Activated B cell treated with CpG ODN at 0.5 μM for 24 hours (primary cell): ENCODE data around the gene IFI27L1. TPM values are rescaled to one million over a fixed set of nuclear protein-coding genes. Genes with fewer than 3 reads are reported as not detected.

Experiments used
- ATAC-seq: fragments of 200-7000 bp; cut with Tn5 transposase; one replicate; pipeline ENCODE4 v1.10.0; 2021; ENCODE audit warnings: low read depth, mild to moderate bottlenecking, moderate library complexity
- CTCF ChIA-PET: fragments of 350-600 bp; sonication (Branson Sonifier 250); formaldehyde crosslinking; loops from one replicate; lab custom pipeline; 2021; ENCODE audit warnings: antibody characterized with exemption; lab: Charles Lee
- POLR2A ChIA-PET: fragments of 350-600 bp; sonication (Branson Sonifier 250); formaldehyde crosslinking; loops from one replicate; lab custom pipeline; 2021; ENCODE audit warnings: antibody characterized with exemption; lab: Charles Lee
- DNase-seq: peaks from one replicate; pipeline ENCODE4 v3.0.0; 2022
- H3K27ac Mint-ChIP-seq: one replicate; pipeline ENCODE4 v1.8.0; 2020; ENCODE audit warnings: mixed read lengths
- H3K27me3 Mint-ChIP-seq: one replicate; pipeline ENCODE4 v1.8.0; 2021; ENCODE audit warnings: mixed read lengths
- H3K36me3 Mint-ChIP-seq: one replicate; pipeline ENCODE4 v1.8.0; 2021; ENCODE audit warnings: low read depth, mixed read lengths
- H3K4me1 Mint-ChIP-seq: one replicate; pipeline ENCODE4 v1.8.0; 2021; ENCODE audit warnings: mixed read lengths
- H3K4me3 Mint-ChIP-seq: one replicate; pipeline ENCODE4 v1.8.0; 2020; ENCODE audit warnings: mild to moderate bottlenecking, mixed read lengths
- H3K9me3 Mint-ChIP-seq: one replicate; pipeline ENCODE4 v1.8.0; 2020; ENCODE audit warnings: mixed read lengths
- CTCF ChIP-seq: fragments of 200-600 bp; IDR thresholded peaks from one replicate; pipeline ENCODE4 v1.8.0; 2022; ENCODE audit warnings: antibody characterized with exemption, mild to moderate bottlenecking
- intact Hi-C: fragments of 100-400 bp; cut with micrococcal nuclease; formaldehyde crosslinking; loops from one replicate; pipeline ENCODE4 v1.15.1; 2024
- total RNA-seq: library from RNA; stranded (reverse); gene quantifications from 2 replicates; pipeline ENCODE4 v1.2.3, GENCODE V29; 2022

The IFI27L1 gene
- total RNA-seq, 1 donor from 2014 or later: 9.2 TPM

GRCh38 chr14:94056579-94057308, 24.4 kb upstream of the IFI27L1 start:
- no peak for ATAC-seq
- peak overlapping the region; percentile 18 for H3K27ac Mint-ChIP-seq
- POLR2A ChIA-PET: interaction anchor here (0.6 kb wide), 1 partner anchor 17 kb away, joined by 4 read pairs; no protein-coding TSS in a partner anchor
- H3K36me3 Mint-ChIP-seq: peaks cover 95% of the 10 kb centered on the region
- intact Hi-C loops: no loop called here
- H3K27me3 Mint-ChIP-seq: no peaks in the 10 kb centered on the region
- H3K9me3 Mint-ChIP-seq: no peaks in the 10 kb centered on the region
- no peak for DNase-seq
- no peak for TF ChIP-seq CTCF
- CTCF ChIA-PET: interaction anchor here (1.6 to 2.4 kb wide), 2 partner anchors 21 to 80 kb away, joined by 3 to 9 read pairs; no protein-coding TSS in a partner anchor
- peaks cover 19% of the 10 kb centered on the region for H3K4me1 Mint-ChIP-seq
- H3K4me3 Mint-ChIP-seq: no peak overlapping the region

DNA sequence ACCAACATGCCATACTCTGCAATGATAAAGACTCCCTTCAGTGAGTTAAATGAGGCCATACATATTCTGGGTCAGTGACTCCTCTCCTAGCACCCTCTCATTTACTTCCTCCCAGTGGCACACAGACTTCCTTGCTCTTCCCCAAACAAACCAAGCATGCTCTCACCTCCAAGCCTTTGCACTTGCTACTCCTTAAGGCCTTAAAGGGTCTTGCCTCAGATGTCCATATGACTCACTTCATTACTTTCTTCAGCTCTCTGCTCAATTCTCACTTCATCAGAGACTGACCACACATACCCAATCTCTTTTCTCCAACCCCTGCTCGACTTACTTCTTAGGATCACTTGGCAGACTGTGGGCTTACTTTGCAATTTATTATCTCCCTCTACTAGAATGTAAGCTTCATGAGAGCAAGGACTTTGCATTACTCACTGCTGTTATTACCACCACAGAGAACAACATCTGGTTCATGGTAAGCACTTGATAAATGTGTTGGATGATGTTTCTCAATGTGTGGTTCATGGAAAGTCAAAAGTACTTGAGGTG, 22.9 kb upstream of the IFI27L1 start:
- DNase-seq (no peak), ATAC-seq (no peak)
- ChIA-PET POLR2A (no interaction called here), CTCF (interaction anchor here (1.3 to 2.4 kb wide), 3 partner anchors 22 to 80 kb away, joined by 3 to 9 read pairs (median 3); no protein-coding TSS in a partner anchor)
- H3K9me3 Mint-ChIP-seq: no peaks in the 10 kb centered on the region
- H3K4me1 Mint-ChIP-seq: peaks cover 21% of the 10 kb centered on the region
- peaks cover 95% of the 10 kb centered on the region for H3K36me3 Mint-ChIP-seq
- intact Hi-C loops: no loop called here
- H3K27me3 Mint-ChIP-seq: no peaks in the 10 kb centered on the region
- no peak for TF ChIP-seq CTCF
- H3K4me3 Mint-ChIP-seq: no peak overlapping the region
- no peak overlapping the region for H3K27ac Mint-ChIP-seq

- intact Hi-C loops: no loop called here
- peaks cover 21% of the 10 kb centered on the region for H3K4me1 Mint-ChIP-seq
- H3K36me3 Mint-ChIP-seq: peaks cover 100% of the 10 kb centered on the region
- POLR2A ChIA-PET: no interaction called here
- no peak overlapping the region for H3K27ac Mint-ChIP-seq
- DNase-seq (no peak), ATAC-seq (no peak)
- no peaks in the 10 kb centered on the region for H3K9me3 Mint-ChIP-seq
- H3K4me3 Mint-ChIP-seq: no peak overlapping the region
- no peak for TF ChIP-seq CTCF
- CTCF ChIA-PET: interaction anchor here (1.3 to 2.4 kb wide), 2 partner anchors 23 to 79 kb away, joined by 3 to 9 read pairs; no protein-coding TSS in a partner anchor
- no peaks in the 10 kb centered on the region for H3K27me3 Mint-ChIP-seq
Observed at GRCh38 chr14:94058674-94059138, 22.4 kb upstream of the IFI27L1 start.

DNA sequence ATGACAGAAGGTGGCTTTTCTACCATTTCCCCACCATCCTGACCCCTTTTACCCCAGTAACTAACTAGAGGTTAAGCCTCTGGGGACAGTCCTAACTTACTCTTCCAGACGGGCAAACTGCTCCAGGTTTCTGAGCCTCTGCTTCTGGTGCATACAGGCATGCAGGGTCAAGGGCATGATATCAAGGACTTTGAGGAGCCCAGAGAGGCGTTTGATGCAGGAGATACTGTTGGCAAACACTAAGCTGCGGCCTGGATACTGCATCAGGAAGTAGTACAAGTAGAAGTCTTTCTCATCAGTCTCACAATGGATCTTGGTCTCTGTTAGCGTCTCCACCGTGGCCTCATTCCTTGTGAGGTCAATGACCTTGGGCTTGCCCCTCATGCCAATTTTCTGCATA, 21.1 kb upstream of the IFI27L1 start:
- CTCF ChIA-PET: no interaction called here
- H3K27ac Mint-ChIP-seq: no peak overlapping the region
- H3K4me3 Mint-ChIP-seq: no peak overlapping the region
- no peak for TF ChIP-seq CTCF
- POLR2A ChIA-PET: no interaction called here
- H3K27me3 Mint-ChIP-seq: no peaks in the 10 kb centered on the region
- H3K4me1 Mint-ChIP-seq: peaks cover 27% of the 10 kb centered on the region
- H3K9me3 Mint-ChIP-seq: no peaks in the 10 kb centered on the region
- DNase-seq: no peak
- no peak for ATAC-seq
- intact Hi-C loops: no loop called here
- H3K36me3 Mint-ChIP-seq: peaks cover 96% of the 10 kb centered on the region

DNA sequence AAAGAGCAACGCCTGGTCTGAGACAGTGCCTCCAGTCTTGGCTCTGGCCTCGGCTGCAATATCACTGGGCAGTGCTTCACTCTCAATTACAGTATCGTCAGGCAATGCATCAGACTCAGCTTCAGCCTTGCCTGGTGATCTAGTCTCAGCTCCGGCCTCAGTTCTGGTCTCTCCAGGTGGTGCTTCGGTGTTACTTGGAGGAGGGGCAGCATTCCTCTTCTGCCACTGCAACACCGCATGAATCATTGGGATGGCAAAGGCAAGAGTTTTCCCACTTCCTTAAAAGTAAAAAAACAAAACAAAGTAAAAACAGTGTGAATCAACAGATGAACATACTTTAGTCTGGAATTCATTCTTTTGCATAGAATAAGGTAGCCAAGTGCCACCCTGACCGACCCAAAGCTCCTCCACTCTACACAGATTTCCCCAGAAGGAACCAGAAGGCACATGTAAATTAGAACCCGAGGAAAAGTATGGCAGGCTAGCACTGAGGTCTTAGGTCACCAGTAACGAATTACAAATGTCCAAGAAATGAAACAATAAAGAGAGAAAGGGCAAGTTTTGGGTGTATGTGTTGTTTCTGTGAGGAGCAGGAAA, 18.7 kb upstream of the IFI27L1 start:
- DNase-seq (no peak), ATAC-seq (no peak)
- no peak for TF ChIP-seq CTCF
- Mint-ChIP-seq H3K27ac (no peak overlapping the region), H3K4me1 (peaks cover 38% of the 10 kb centered on the region), H3K27me3 (no peaks in the 10 kb centered on the region), H3K36me3 (peaks cover 93% of the 10 kb centered on the region), H3K9me3 (peaks cover 2% of the 10 kb centered on the region), H3K4me3 (no peak overlapping the region)
- intact Hi-C loops: no loop called here
- ChIA-PET POLR2A (no interaction called here), CTCF (no interaction called here)
